Large intestine (tissue), 3 donors: ENCODE data around the gene LAMA4. TPM values are rescaled to one million over a fixed set of nuclear protein-coding genes. Genes with fewer than 3 reads are reported as not detected.

Source experiments
- DNase-seq, 2 donors: peaks; one replicate each; pipeline versions ENCODE4 v3.0.0 to v3.0.0-alpha.2; 2013
- H3K27ac ChIP-seq: one replicate; pipeline ENCODE4 v1.5.1; 2013; ENCODE audit warnings: low read length
- H3K27me3 ChIP-seq: 2 replicates; pipeline ENCODE4 v1.6.1; 2013; ENCODE audit warnings: low read length; ENCODE audit not compliant: control insufficient read depth, insufficient read depth
- H3K36me3 ChIP-seq: 2 replicates; pipeline ENCODE4 v1.6.1; 2013; ENCODE audit warnings: low read length; ENCODE audit not compliant: control insufficient read depth, insufficient read depth
- H3K4me1 ChIP-seq: one replicate; pipeline ENCODE4 v1.6.1; 2013; ENCODE audit warnings: low read length; ENCODE audit not compliant: control insufficient read depth, insufficient read depth
- H3K4me3 ChIP-seq: one replicate; pipeline ENCODE4 v1.5.1; 2013; ENCODE audit warnings: low read length
- H3K9me3 ChIP-seq: one replicate; pipeline ENCODE4 v1.6.1; 2013; ENCODE audit warnings: mild to moderate bottlenecking, low read depth, low read length, moderate library complexity; ENCODE audit not compliant: control insufficient read depth
- WGBS: methylation state at CpG from one replicate; pipeline ENCODE4 v1.1.5; 2013; ENCODE audit warnings: low lambda C conversion rate; ENCODE audit not compliant: insufficient coverage; 5-methylcytosine and 5-hydroxymethylcytosine counted together
- polyA plus RNA-seq: library from polyadenylated mRNA; unstranded; fragments of 120-200 nt; gene quantifications from one replicate; pipeline ENCODE4 v1.2.1, GENCODE V29; 2013

The LAMA4 gene
- polyA plus RNA-seq, 1 donor, result 57.6 TPM

DNA sequence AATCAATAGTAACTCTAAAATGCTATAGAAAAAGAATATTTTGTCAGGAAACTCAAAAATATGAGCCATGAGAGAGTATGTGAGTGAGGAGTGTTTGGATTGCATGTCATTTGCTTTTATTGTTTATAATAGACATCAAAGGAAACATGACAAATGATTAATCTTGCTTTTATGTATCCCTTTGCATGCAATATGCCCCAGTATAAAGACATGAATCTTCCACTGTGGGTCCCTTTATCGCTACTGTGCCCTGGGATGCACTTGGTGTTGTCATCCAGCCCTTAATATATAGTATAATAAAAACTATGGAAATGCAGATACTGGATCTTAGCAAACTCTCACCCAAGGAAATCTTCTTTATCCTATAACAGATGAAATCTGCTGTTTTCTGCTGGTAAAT, 77.3 kb downstream of the LAMA4 start:
- Histone ChIP-seq H3K36me3 (peaks cover 20% of the 10 kb centered on the region), H3K4me3 (no peak overlapping the region), H3K27me3 (no peaks in the 10 kb centered on the region), H3K9me3 (no peaks in the 10 kb centered on the region), H3K4me1 (no peaks in the 10 kb centered on the region), H3K27ac (no peak overlapping the region)
- 83% methylated on average over 1 of the region's 1 CpG for WGBS
- no peak for DNase-seq

DNA sequence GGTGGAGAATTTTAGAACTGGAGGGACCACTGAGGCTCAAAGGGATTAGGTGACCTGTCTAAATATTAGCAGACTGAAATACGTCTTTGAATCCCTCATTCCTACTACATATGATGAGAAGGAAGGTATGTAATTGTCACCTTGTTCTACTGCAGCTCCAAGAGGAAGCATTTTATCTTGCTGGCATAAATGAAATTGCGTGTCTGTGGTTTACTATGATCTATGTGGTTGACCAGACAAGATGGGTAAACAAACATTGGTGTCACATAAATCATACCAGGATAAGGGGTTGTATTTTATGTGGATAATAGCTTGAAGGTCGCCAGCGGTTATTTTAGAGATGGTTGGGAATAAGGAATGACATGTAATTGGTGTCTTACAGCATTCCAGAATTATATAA, 78.2 kb downstream of the LAMA4 start:
- no peaks in the 10 kb centered on the region for H3K9me3 ChIP-seq
- no peak overlapping the region for H3K27ac ChIP-seq
- no peak overlapping the region for H3K4me3 ChIP-seq
- peaks cover 23% of the 10 kb centered on the region for H3K36me3 ChIP-seq
- H3K4me1 ChIP-seq, result no peaks in the 10 kb centered on the region
- no peak for DNase-seq
- no CpG with 5 or more reads among the region's 4 CpGs for WGBS
- no peaks in the 10 kb centered on the region for H3K27me3 ChIP-seq

DNA sequence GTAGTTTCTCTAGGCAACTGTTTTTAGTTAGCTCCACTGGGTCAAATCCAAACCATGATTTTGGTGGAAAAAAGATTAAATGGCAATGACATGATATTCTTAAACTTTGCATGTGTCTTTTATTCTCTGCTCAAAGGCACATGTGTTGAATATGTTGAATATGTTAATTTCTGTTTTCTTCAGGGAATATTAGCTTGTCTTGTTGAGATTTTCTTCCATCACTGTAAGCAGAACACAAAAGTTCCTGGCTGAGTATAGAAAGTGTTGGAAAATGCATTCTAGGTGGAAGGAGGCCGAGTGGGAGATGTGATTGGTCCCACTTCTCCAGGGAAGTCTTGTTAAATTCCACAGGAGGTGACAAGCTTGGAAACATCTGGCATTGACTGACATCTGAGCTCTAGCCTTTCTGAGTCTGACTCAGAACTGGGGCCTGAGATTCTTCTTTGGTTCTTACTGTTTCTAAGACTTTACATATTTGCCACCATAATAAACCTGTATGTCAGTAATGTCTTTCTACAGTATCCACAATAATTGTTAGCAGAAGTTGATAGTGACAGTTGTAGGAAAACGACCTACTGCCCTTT, 81.1 kb downstream of the LAMA4 start:
- no peaks in the 10 kb centered on the region for H3K9me3 ChIP-seq
- 83% methylated on average over 1 of the region's 2 CpGs for WGBS
- H3K4me3 ChIP-seq, result no peak overlapping the region
- peaks cover 32% of the 10 kb centered on the region for H3K36me3 ChIP-seq
- DNase-seq, result no peak
- H3K4me1 ChIP-seq, result no peaks in the 10 kb centered on the region
- no peaks in the 10 kb centered on the region for H3K27me3 ChIP-seq
- no peak overlapping the region for H3K27ac ChIP-seq

DNA sequence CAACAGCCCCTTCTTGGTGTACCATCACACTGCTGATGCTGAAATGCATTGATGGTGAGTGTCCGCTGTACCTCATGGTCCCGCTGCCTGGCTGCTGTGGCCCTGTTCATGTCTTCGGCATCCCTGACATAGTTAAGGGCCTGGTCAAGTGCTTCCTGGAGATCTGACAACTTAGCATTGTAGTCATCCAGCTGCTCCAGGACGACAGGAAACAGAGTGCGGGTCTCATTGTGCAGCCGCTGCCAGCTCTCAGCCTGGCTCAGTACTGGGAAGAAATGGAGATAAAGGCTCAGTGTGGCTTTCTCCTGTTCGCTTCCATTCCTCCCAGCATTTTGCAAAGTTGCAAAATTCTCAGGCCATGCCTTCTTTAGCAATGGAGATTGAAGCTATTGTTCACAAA, 81.8 kb downstream of the LAMA4 start:
- no peak overlapping the region for H3K27ac ChIP-seq
- DNase-seq, result no peak
- no peaks in the 10 kb centered on the region for H3K9me3 ChIP-seq
- no peaks in the 10 kb centered on the region for H3K27me3 ChIP-seq
- H3K36me3 ChIP-seq, result peaks cover 32% of the 10 kb centered on the region
- 100% methylated on average over 1 of the region's 7 CpGs for WGBS
- H3K4me3 ChIP-seq, result no peak overlapping the region
- H3K4me1 ChIP-seq, result no peaks in the 10 kb centered on the region

DNA sequence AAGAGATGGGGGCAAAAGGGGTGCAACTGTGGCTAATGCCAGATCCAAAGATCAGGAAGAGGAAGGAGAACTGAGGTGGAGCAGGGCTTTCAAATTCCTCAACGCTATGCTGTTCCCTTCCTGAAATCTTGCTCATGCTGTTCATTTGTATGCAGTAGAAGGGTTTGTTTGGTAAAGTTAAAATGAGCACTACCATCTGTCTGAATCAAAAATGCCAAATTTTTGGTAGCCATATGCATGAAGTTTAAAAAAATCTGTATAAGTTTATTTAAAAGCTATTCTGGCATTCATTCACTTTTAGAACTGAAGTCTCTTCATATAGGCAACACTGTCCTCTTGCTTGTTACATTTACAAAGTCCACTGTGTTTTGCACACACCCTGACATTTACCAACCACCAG, 84.8 kb downstream of the LAMA4 start:
- H3K27ac ChIP-seq, result no peak overlapping the region
- no peak overlapping the region for H3K4me3 ChIP-seq
- H3K36me3 ChIP-seq, result peaks cover 29% of the 10 kb centered on the region
- no peaks in the 10 kb centered on the region for H3K27me3 ChIP-seq
- no peak for DNase-seq
- H3K9me3 ChIP-seq, result no peaks in the 10 kb centered on the region
- H3K4me1 ChIP-seq, result no peaks in the 10 kb centered on the region
- no CpG with 5 or more reads among the region's 1 CpG for WGBS

DNA sequence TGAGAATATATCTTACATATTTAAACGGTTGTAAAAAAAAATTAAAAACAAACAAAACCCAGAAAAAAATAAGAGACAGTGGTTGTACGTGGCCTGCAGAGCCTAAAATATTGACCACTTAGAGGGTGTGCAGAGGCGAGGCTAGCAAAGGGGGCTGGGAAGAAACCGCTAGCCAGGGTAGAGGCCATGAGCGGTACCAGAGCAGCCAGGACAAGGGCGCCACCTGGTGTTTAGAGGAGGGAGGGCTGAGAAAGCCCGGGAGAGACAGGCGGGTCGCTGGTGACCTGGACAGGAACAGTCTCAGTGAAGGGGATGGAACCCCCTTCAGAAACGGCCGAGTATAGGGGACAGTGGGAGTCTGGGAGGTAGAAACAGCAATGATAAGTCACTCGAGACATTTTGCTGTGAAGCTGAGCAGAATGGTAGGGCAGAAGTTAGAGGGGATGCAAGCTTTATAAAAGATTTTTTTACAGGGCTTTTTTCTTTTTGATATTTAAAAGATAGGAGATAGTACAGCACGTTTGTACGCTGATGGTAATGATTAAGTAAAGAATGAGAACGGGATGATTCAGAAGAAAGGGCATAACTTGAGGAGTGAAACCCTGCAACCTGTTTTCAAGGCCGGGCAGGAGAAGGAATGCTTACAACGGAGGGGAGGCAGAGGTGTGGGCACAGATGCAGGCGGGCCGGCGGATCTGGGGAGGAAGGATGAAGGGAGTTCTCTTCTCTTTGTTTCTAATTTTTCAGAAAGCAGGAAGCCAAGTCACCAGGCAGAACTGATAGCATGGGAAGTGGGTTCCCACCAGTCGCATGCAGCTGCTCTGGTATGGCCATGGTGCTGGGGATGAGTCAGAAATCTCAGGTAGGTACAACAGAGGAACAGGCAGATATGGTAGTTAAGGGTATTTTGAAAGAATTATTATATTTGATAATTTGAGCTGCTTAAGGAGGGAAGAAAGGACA, 90.8 kb downstream of the LAMA4 start:
- H3K36me3 ChIP-seq, result peaks cover 13% of the 10 kb centered on the region
- H3K27ac ChIP-seq, result no peak overlapping the region
- DNase-seq, result peak; percentile 26 to 27
- peaks cover 9% of the 10 kb centered on the region for H3K27me3 ChIP-seq
- WGBS, result 15% methylated on average over 6 of the region's 21 CpGs
- no peaks in the 10 kb centered on the region for H3K9me3 ChIP-seq
- no peaks in the 10 kb centered on the region for H3K4me1 ChIP-seq
- H3K4me3 ChIP-seq, result no peak overlapping the region

DNA sequence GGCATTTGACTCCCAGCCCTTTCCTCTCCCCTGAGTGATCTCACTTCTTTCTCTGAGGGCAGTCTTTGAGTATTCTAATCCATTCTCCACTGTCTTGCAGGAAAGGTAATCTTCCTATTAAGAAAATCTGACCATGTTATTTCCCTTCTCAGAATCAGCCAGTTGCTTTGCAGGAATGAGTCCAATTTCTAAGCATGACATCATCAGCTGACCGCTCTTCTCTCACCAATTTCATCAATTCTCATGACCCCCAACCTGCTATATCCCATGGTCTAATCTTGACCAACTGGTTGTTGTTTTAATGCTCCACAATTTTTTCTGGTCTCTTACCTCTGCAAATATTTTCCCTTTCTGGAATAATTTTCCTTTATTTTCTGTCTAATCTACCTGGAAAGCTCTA, 93.6 kb downstream of the LAMA4 start:
- Histone ChIP-seq H3K9me3 (no peaks in the 10 kb centered on the region), H3K27ac (no peak overlapping the region)

DNA sequence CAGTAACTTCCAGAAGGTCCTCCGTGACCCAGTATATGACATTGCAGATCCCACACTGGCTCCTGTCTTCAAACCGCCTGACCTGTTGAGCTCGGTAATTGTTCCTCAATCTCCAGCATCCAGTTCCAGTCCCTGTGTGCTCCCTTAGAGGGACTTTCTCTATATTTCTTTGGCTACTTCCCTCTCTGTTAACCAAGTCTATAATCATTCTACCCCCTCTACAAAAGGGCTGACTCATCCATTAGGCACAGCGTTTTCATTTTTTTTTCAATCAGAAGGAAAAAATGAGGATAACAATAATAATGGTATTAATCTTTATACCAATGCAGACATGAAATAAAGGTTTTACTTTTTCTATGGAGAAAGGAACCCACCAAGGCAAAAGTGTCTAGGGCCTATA, 97.7 kb downstream of the LAMA4 start:
- Histone ChIP-seq H3K36me3 (peaks cover 4% of the 10 kb centered on the region), H3K4me3 (no peak overlapping the region), H3K4me1 (no peaks in the 10 kb centered on the region), H3K9me3 (no peaks in the 10 kb centered on the region), H3K27me3 (peaks cover 3% of the 10 kb centered on the region), H3K27ac (no peak overlapping the region)
- 100% methylated on average over 1 of the region's 4 CpGs for WGBS
- DNase-seq, result no peak

More for the DNA sequence above, 93.6 kb downstream of the LAMA4 start:
- H3K36me3 ChIP-seq, result peaks cover 12% of the 10 kb centered on the region
- DNase-seq, result no peak
- H3K4me3 ChIP-seq, result no peak overlapping the region
- H3K27me3 ChIP-seq, result peaks cover 9% of the 10 kb centered on the region
- no peaks in the 10 kb centered on the region for H3K4me1 ChIP-seq
- WGBS, result 88% methylated on average over 1 of the region's 1 CpG

DNA sequence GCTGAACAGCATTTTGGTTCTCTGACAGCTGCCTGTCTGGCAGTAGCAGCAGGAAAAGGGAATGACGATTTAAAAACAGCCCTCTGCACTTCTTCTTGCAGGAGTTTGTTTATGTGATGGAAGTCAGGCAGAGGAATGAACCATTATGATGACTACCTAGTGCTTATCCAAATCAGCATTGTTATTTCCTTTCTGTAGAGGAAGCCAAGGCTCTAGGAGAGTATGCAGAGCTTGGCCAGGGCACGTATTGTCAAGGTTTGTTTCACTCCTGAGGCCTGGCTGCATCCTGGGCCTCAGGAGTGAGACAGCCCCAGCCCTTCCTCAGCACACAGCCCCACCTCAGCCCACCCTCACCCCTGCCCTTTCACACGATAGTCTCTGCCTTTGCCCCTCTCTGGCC, 98.5 kb downstream of the LAMA4 start:
- Histone ChIP-seq H3K27ac (no peak overlapping the region), H3K9me3 (no peaks in the 10 kb centered on the region), H3K4me3 (no peak overlapping the region), H3K27me3 (peaks cover 3% of the 10 kb centered on the region), H3K4me1 (no peaks in the 10 kb centered on the region), H3K36me3 (no peaks in the 10 kb centered on the region)
- no CpG with 5 or more reads among the region's 3 CpGs for WGBS
- no peak for DNase-seq

DNA sequence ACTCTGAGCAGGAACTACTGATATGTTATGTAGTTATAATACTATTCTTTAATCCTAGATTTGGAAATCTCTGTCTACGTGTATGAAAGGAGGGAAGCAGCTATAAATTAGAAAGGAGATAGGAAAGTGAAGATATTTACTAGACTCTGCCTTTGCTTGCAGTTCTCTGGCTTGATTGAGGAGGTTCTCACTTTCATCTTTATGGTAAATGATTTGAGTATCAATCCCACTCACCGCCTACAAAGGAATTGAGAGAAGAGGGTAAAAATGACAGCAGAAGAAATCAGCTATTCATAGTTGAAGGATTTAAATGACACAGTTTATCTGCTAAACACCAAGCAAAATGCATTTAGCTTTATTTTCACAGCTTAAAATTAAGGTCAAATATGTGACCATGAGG, 99.7 kb downstream of the LAMA4 start:
- H3K36me3 ChIP-seq, result no peaks in the 10 kb centered on the region
- WGBS, result 100% methylated on average over 1 of the region's 2 CpGs
- no peak overlapping the region for H3K27ac ChIP-seq

More for the DNA sequence above, 99.7 kb downstream of the LAMA4 start:
- H3K4me3 ChIP-seq, result no peak overlapping the region
- H3K4me1 ChIP-seq, result no peaks in the 10 kb centered on the region
- no peak for DNase-seq
- H3K27me3 ChIP-seq, result peaks cover 2% of the 10 kb centered on the region
- H3K9me3 ChIP-seq, result no peaks in the 10 kb centered on the region
